ENCODE measurements around the gene CENPS. TPM values are rescaled to one million over a fixed set of nuclear protein-coding genes. Genes with fewer than 3 reads are reported as not detected.

Gene CENPS
- total and polyA plus RNA-seq, 2 of the 8 experiments (the other 6 are each of a cell fraction or from before 2014, with no cell fraction given) = 7.8 to 20.3 TPM

- H2AFZ ChIP-seq (ENCODE audit: low read length) = no peak overlapping the region
- no peak overlapping the region for H3K4me2 ChIP-seq (ENCODE audit: insufficient read depth in 1 of 2, low read depth in 2 of 2, low read length in 2 of 2)
- H2BK15ac ChIP-seq (ENCODE audit: low read length) = no peak overlapping the region
- ChIA-PET POLR2A (ENCODE audit: partially characterized antibody) (interaction anchor here (0.6 to 2.5 kb wide), 5 partner anchors 10 to 1147 kb away, joined by 3 to 14 read pairs (median 6); partner anchors contain the start of gene CENPS), CTCF (ENCODE audit: partially characterized antibody) (interaction anchor here (0.7 to 0.9 kb wide), 3 partner anchors 16 to 1706 kb away, joined by 3 to 4 read pairs (median 3); no protein-coding TSS in a partner anchor)
- H3K27me3 ChIP-seq (replicated peaks in 1 of 4; ENCODE audit: control insufficient read depth in 3 of 4, extremely low read depth in 1 of 4, insufficient read depth in 3 of 4, low read length in 3 of 4) = no peaks in the 10 kb centered on the region; a peak in 1 of 7 replicates
- no peaks in the 10 kb centered on the region for H3K23me2 ChIP-seq (ENCODE audit: low read depth, low read length)
- H2BK12ac ChIP-seq (ENCODE audit: low read depth, low read length) = no peak overlapping the region
- H3K27ac ChIP-seq (ENCODE audit: low read depth, low read length) = no peak overlapping the region
- H2AK5ac ChIP-seq (ENCODE audit: low read depth, low read length) = no peak overlapping the region
- H4K5ac ChIP-seq (ENCODE audit: insufficient read length, low read depth, low read length) = no peak overlapping the region
- H3K14ac ChIP-seq (ENCODE audit: insufficient read length) = no peak overlapping the region
- H4K20me1 ChIP-seq (replicated peaks in 1 of 2; ENCODE audit: control insufficient read depth in 1 of 2, insufficient read depth in 2 of 2, low read length in 2 of 2) = peaks cover 0 to 4% of the 10 kb centered on the region in 2 experiments
- peaks cover 0 to 4% (median 0%) of the 10 kb centered on the region in 4 experiments; a peak in 1 of 8 replicates for H3K36me3 ChIP-seq (ENCODE audit: control insufficient read depth in 2 of 4, insufficient read depth in 4 of 4, low read length in 3 of 4)
- H4K8ac ChIP-seq (ENCODE audit: extremely low read depth, insufficient read depth, low read length) = no peak overlapping the region; the same call in 1 of the 2 replicates
- H3K79me2 ChIP-seq (ENCODE audit: control insufficient read depth in 1 of 2, insufficient read depth in 2 of 2, low read length in 2 of 2) = no peaks in the 10 kb centered on the region
- H4K91ac ChIP-seq (replicated peaks; ENCODE audit: insufficient read length, low read length) = no peak overlapping the region
- H3K23ac ChIP-seq (ENCODE audit: insufficient read length) = no peak overlapping the region
- WGBS, 2 experiments (ENCODE audit: extremely low coverage in 1 of 2, insufficient coverage in 1 of 2, insufficient read length in 1 of 2, insufficient replicate concordance in 2 of 2, low coverage in 1 of 2, low lambda C conversion rate in 2 of 2, missing lambda C conversion rate in 1 of 2) = 90% methylated on average over 7 of the region's 7 CpGs; no CpG with 5 or more reads in 1 of the 2 experiments
- no peaks in the 10 kb centered on the region for H3K9me3 ChIP-seq (ENCODE audit: insufficient read depth in 2 of 2, low read depth in 1 of 2, low read length in 1 of 2)
- no peak overlapping the region for H2BK120ac ChIP-seq (replicated peaks; ENCODE audit: low read depth, low read length)
- H3K18ac ChIP-seq (ENCODE audit: extremely low read depth, low read length) = no peak overlapping the region
- H3K56ac ChIP-seq (replicated peaks; ENCODE audit: insufficient read length, low read depth, low read length) = no peak overlapping the region
- H2BK5ac ChIP-seq (ENCODE audit: low read depth, low read length) = no peak overlapping the region
- H2BK20ac ChIP-seq (ENCODE audit: low read length) = no peak overlapping the region
- peaks cover 0 to 9% (median 5%) of the 10 kb centered on the region in 4 experiments; a peak in 5 of 7 replicates for H3K4me1 ChIP-seq (replicated peaks in 1 of 4; ENCODE audit: control insufficient read depth in 3 of 4, insufficient read depth in 4 of 4, low read length in 3 of 4)
- no peak for FAIRE-seq
- no peak for DNase-seq (ENCODE audit: low read depth in 1 of 2, low spot score in 2 of 2)
- no peak overlapping the region for H3K4ac ChIP-seq (replicated peaks; ENCODE audit: insufficient read length, low read depth, low read length)
- no peak overlapping the region for H3K9ac ChIP-seq (replicated peaks in 1 of 4; ENCODE audit: extremely low read depth in 1 of 4, low read depth in 3 of 4, low read length in 3 of 4)
- H3K4me3 ChIP-seq (ENCODE audit: extremely low read depth in 1 of 4, insufficient read depth in 2 of 4, low read depth in 3 of 4, low read length in 4 of 4) = no peak overlapping the region
- H3K79me1 ChIP-seq (ENCODE audit: low read depth, low read length) = no peaks in the 10 kb centered on the region; the same call in 1 of the 2 replicates
- no peak for TF ChIP-seq BCL11A (IDR thresholded peaks at IDR 0.05; ENCODE audit: low read depth in 2 of 2, low read length in 2 of 2)
- no peak for TF ChIP-seq RNF2 (IDR thresholded peaks at IDR 0.05; ENCODE audit: borderline replicate concordance, low read depth, low read length, missing control alignments, poor library complexity, severe bottlenecking)
- TF ChIP-seq, protein P1, sequence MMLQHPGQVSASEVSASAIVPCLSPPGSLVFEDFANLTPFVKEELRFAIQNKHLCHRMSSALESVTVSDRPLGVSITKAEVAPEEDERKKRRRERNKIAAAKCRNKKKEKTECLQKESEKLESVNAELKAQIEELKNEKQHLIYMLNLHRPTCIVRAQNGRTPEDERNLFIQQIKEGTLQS (IDR thresholded peaks at IDR 0.05; ENCODE audit: insufficient read depth, low read depth, low read length) = no peak
- TF ChIP-seq CBX8 (IDR thresholded peaks at IDR 0.05; ENCODE audit: borderline replicate concordance, low read depth, low read length) = no peak
- TF ChIP-seq RAD21 (IDR thresholded peaks at IDR 0.05 in 1 of 2, conservative IDR thresholded peaks at IDR 0.05 in 1 of 2; ENCODE audit: low read depth in 2 of 2, low read length in 2 of 2) = no peak
- TF ChIP-seq RFX5 (IDR thresholded peaks at IDR 0.05; ENCODE audit: borderline replicate concordance, low read depth, low read length) = no peak
- no peak for TF ChIP-seq JUND (IDR thresholded peaks at IDR 0.05; ENCODE audit: low read length)
- TF ChIP-seq PHF8 (conservative IDR thresholded peaks at IDR 0.05; ENCODE audit: low read depth, low read length) = no peak
- TF ChIP-seq MAX (IDR thresholded peaks at IDR 0.05) = no peak
These were observed 16.7 kb downstream of the CENPS start for GRCh38 chr1:10446790-10447422.

All from H1 (cell line).